HG03342 (cell line): ENCODE measurements around the gene GSK3B.

Source experiments
- ATAC-seq: cut with Tn5 transposase; IDR thresholded peaks from one replicate; pipeline ENCODE4 v1.9.1; 2021; ENCODE audit warnings: mild to moderate bottlenecking, moderate library complexity; ENCODE audit not compliant: unreplicated experiment

The GSK3B gene

DNA sequence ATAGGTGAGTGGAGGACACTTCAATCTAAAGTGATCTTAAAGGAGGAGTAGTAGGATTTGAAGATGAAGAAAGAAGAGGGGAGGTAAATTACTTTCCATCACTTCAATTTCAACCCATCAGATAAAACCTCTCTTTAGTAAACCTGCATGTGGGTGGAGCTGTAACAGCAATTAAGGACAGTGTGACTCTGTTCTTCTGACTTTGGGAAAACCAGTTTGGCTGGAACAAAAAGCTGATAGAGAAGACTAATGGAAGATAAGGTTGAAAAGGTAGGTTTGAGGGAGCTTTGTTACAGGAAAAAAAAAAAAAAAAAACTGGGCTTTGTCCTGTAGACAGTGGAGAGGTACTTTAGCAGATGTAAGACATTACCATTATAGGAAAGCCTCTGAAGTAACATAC, 4.5 kb upstream of the GSK3B start:
- ATAC-seq, result no peak

DNA sequence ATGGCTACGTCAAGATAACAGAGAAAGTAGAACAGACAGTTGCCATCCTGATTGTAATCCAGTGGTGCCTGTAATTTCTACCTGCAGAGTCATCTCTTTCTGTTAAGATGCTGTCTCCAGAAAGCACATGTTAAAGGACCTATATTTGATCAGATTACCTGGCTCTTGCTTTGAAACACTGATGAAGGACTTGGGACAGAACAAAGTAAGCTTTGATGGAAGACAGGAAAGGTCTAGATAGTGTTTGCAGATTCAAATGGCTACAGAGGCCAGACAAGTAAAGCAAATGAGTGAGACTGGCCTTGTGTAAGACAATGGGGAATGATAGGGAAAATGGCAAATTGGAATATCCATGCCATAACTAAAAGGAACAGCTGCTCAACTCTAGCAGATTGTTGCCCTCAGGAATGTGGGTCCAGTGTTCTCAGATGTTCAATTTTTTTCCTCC, 1.8 kb upstream of the GSK3B start:
- ATAC-seq, result no peak

DNA sequence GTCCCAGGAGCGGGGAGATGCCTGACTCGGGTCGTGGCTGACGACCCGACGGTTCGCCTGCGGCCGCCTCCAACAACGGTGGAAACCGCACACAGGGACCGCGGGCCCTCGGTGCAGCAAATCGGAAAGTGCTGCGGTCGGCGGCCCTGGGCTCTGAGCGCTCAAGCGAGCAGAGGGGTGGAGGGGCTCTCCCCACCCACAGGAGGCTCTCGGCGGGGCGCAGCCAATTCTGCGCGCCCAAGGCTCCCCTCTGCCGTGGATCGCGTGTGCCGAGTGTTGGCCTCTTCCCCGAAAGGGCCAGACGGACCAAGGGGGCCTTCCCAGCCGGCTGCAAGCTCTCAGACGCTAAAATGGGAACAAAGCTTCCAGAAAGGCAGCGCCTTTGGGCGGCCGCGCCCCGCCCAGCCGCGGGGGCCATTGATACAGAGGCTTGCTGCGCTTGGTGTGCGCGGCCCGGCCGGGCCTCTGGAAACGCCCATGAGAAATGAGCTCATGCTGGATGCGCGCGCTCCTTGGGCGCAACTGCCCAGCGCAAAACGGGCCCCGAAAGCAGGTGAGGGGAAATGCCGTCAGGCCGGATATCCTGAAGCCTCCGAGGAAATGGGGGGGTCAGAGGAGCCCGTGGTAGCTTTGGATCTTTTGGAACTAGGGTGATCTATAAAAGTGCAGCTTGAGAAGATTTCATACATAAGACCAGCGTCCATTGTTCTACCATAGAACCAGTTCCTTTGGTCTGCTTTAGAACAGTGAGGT, 1.2 kb upstream of the GSK3B start:
- peak; percentile 42 for ATAC-seq

DNA sequence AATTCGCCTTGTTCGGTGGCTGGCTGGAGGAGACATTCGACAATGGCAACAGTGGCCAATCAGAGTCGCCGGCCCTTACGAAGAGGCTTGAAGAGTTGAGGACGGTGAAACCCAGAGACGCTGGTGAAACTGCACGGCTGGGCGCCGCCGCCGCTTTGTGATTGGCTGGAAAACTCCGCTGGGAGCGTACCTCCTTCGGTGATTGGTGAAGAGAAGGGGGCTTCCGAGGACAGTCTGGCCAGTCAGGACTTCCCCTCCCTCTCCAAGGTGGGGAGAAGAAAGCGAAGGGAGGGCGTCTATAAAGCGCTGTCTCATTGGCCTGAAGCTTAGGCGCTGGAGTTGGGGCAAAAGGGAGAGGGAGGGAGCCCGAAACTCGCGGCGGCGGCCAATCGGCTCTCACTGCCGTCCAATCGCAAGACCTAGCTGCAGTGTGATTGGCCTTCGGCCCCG, 554 bp upstream of the GSK3B start:
- ATAC-seq, result peak; percentile 66

DNA sequence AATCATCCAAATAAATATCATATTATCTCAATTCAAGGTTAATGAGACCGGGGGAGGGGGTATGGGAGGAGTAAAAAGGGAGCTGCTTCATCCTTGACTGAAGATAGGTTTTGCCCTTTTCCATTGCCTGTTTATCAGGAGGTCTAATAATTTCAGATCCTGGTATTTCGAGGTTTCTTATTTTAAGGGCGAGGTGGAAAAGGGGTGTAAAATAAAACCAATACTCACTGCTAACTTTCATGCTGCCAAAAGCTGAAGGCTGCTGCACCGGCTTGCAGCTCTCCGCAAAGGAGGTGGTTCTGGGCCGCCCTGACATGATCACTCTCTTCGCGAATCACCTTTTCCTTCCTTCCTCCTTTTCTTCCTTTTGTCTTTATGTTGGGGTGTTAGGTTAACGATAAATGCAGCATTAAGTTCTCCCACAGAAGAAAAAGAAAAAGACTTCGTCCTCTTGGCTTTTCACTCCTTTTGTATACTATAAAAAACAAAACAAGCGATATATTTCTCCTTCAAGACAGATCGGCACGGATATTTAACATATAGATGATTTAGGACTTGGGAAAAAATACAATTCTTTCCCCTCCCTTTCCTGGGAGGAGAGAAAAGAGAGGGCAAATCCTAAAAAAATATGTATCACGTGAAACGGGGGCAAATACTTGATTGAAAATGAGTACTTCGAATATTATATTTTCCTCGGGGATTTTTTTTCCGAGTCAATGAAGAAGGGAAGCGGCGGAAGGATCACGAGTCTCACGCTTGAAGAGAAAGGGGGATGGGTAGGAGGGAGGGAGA, 932 bp downstream of the GSK3B start:
- no peak for ATAC-seq

DNA sequence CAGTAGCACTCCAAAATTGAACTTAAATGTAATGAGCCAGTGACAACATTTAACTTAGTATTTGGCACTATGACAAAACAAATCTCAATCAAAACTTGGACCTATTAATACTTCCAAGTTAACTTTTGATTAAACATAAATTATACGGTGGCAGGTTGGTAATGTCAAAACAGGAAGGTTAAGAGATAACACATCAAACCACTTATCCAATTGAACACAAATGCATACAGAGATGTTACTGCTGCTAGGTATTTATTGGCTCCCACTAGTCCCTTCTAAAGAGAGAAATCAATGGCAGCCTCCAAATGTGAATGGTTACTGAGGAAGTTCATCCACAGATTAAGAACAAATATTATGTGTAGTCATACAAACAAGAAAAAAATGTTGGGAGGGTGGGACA, 1.8 kb downstream of the GSK3B start:
- no peak for ATAC-seq

DNA sequence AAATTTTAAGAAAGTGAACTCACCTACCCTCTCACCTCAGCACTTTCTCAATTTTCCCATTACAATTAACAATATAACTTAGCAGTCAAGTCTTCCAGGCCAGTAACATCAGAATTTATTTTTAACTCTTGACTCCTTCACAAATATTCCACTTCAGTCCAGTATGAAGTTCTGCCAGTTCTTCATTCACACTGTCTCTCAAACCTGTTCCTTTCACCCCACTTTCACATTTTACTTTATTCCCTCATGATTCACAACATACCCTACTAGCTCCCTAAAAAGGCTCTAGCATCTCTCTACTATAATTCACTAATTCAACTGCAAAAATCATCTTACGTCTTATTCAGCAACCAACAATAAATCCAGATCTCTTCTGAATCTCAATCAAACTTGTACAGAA, 3.8 kb downstream of the GSK3B start:
- ATAC-seq, result no peak

DNA sequence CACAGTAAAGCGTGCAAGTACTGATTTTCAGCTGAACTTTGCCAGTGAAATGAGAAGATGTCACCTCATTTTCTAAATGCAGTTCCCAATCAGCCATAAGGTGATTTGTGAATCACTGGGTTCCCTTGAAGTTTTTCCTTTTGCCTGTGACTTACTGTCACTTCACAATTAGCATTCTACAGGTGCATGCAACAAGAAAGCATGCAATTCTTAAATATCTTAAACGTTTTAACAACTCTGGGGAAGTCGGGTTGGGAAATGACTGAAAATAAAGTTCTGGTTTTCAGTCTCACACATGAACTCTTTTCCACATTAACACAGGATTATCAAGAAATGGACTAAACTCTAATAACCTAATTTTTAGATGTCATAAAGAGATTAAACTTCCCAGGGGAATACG, 5.2 kb downstream of the GSK3B start:
- no peak for ATAC-seq

DNA sequence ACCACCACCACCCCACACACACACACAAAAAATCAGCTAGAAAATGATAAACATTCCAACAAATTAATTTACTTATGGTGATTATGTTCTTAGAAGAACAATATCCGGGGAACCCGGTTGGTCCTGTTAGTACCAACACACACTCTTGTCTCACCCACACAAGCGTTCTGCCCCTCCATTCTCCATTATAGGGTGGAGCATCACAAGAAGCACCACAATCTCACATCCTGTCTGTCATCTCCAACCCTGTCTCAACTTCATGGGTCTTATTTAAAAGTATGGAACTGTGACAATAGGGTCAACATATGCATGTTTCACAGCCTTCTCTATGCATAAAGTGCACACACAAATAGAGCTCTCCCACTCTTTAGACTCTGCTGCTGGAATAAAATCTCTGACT, 5.6 kb downstream of the GSK3B start:
- ATAC-seq, result no peak

DNA sequence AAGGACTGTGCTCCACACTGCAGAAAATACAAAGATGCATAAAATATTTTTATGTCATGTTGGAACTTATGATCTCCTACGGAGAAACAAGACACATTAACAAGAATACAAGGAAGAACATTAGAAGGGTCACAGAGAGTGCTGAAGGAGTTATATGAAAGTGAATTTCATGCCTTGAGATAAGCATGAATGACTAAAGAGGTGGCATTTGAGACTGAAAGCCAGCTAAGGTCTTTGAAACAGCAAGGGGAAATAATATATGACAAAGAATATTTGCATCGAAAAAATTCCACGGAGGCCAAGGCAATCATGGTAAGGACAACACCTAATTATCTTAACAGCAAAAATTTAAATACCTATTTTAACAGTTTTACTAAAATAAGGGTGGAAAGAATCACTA, 12.5 kb downstream of the GSK3B start:
- ATAC-seq, result no peak

DNA sequence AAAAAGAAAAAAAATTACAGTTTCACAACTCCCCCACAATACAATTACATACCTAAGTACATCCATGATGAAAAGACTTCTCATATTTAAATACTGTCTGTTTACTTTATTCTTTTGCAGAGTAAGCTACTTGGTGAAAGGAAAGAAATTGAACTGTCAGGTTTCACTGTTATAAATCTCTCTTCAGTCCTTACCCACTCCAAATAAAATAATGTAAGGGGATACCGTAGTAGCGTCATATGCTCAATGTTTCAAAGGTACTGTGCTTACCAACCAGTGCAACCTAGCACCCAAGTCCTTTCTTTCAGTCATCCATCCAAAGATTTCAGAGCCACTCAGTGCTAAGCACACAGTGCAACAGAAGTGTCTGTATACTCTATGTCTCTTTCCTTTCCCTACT, 13.4 kb downstream of the GSK3B start:
- no peak for ATAC-seq

DNA sequence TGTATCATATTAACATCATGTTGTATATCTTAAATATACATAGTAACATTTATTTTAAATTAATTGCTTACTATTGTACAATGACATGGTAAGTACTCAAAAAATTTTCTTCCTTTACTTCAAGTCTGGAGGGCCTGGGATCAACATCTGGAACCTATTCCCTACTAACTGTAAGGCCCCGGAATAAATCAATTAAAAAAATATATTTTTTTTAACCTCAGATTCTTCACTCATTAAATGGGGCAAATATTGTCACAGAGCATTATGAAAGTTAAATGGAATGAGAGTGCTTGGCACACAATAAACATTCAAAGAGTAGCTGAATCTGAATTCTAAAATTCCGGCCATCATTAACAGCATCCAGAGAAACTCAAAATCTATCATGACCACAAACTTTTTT, 16.5 kb downstream of the GSK3B start:
- no peak for ATAC-seq

DNA sequence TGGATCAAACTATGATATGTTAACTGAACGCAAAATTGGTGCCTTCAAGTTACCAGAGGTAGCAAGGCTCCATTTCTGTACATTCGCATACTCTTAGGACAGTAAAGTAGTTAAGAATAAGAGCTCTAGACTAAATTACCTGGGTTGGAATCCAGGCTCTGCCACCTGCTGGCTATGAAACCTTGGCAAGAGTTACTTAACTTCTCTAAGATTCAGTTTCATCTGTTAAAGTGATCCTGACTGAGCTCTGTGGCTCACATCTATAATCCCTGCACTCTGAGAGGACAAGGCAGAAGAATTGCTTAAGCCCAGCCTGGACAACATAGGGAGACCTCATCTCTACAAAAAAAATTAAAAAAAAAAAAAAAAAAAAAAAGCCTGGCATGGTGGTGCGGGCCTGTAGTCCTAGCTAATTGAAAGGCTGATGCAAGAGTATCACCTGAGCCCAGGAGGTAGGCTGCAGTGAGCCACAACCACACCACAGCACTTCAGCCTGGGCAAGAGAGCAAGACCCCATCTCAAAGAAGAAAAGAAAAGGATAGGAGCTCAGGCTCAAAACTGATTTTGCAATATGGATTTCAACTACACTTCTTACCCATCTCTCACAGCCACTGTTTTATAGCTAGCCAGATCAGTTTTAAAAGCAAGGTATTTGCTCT, 21.3 kb downstream of the GSK3B start:
- no peak for ATAC-seq

DNA sequence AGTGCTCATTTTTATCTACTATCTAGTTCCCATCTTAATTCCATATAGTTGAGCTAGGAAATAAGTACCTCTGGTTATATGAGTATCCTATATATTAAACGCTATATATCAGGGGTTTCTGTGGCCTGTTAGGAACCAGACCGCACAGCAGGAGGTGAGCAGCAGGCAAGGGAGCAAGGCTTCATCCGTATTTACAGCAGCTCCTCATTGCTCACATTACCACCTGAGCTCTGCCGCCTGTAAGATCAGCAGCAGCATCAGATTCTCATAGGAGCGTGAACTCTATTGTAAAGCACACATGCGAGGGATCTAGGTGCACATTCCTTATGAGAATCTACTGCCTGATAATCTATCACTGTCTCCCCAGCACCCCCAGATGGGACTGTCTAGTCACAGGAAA, 23.0 kb downstream of the GSK3B start:
- no peak for ATAC-seq

DNA sequence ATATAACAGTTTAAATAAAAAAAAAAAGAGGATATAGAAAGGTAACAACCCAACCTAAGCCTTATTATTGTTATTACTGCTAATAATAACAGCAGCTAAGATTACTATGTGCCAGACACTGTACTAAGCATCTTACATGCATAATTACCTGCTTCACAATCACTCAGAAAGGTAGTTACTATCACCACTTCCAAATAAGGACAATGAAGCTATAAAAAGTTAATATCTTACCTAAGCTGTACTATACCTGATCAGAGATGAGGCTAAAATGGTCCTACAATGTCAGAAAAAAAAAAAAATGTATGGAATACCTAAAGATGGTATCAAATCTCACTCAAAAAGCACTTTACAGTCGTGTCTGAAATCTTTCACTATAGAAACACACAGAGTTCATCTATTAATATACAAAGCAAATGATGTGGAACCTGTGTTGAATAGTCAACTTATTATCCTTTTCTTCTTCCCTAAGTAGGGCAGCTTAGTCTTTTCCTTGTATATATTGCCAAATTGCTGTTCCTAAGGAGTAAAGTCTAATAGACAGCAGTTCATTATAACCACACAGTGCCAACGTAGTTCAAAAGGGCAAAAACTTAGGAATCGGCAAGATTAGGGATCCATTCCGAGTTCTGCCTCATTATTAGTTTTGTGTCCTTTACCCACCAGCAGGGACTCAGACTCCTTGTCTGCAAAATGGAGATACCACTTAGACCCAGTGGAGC, 23.8 kb downstream of the GSK3B start:
- ATAC-seq, result no peak

DNA sequence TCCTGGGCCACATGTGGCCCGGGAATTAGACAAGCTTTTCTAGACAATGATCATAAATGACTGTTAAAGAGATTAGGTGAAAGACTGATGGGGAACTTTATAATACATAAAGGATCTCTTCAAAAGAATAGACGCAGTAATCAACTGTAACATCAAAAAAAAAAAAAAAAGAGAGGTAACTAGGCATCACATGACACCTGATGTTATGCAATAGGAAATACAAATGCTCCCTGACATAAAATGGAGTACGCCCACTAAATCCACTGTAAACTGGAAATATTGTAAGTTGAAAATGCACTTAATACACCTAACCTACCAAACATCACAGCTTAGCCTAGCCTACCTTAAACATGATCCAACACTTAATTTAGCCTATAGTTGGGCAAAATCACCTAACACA, 27.2 kb downstream of the GSK3B start:
- ATAC-seq, result no peak

DNA sequence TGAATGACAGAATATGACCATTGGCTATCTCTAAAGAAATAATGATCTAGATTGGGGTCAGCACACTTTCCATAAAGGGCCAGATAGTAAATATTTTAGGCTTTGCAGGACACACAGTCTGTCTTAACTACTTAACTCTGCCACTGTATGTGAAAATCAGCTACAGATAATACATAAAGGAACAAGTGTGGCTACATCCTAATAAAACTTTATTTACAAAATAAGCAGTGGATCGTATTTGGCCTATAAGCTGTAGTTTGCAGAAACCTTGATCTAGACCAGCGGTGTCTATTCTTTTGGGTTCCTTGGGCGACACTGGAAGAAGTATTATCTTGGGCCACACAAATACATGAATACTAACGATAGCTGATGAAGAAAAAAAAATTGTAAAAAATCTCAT, 27.6 kb downstream of the GSK3B start:
- ATAC-seq, result no peak

DNA sequence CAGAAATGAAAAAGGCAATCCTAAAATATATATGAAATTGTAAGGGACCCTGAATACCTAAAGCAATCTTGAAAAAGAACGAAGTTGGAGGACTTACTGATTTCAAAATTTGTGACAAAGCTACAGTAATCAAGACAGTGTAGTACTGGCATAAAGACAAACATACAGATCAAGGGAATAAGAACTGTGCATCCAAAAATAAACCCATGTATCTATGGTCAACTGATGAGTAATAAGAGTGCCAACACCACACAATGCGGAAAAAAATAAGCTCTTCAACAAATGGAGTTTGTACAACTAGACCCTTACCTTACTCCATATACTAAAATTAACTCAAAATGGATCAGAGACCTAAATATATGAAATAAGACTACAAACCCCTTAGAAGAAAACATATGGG, 29.6 kb downstream of the GSK3B start:
- ATAC-seq, result no peak

DNA sequence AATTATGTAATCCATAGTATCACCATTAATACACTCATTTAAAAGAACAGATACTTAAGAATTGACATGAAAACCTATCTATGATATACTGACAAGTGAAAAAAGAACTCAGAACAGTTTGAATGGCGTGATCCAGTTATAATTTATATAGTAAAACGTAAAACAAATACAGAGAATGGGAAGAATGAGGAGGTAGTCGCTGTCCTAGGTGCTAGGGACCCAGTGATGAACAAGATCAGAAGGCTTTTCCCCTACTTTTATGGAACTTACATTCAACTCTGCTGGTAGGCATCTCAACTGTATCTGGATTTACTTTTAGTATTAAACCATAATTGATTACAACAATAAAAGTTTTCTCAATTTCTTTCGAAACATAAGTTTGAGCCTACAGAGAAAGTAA, 31.8 kb downstream of the GSK3B start:
- no peak for ATAC-seq

DNA sequence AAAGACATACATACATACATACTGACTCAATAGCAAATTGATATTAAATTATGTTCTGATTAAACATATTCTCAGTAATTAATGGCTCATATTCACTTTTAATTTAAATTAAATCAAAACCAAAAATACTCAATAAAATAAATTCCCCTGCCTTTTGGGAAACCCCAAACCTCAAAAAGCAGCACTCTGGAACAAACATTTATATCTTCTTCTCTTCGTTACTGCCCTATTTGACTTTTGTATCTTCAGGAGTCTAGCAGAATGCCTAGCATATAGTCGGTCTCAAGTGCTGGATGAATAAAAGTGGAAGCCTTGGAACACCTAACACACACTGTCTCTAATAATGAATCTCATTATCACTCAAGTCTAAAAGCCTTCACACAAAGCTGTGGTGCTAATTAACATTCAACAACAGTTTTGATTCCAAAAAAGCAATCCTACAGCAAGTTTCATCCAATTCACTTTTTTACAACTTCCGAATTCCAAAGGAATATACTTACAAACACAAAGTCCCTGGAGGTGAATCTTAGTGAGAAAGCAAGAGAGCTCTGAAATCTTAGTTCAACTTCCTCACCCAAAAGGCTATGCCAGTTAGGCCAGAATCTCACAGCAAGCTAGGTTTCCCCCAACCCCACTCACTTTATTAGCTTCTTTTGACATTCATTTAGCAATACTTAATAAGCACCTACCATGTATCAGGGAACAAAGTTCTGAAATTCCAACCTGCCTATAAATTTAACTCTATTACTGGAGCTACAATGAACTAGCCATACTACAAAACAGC, 35.0 kb downstream of the GSK3B start:
- ATAC-seq, result no peak
